WI38 (cell line): ENCODE results near the gene LAYN.

Source experiments
- H3K4me3 ChIP-seq: 2 replicates; pipeline ENCODE4 v1.5.1; 2011; ENCODE audit warnings: low read depth, mild to moderate bottlenecking, control low read depth, low read length
- CTCF ChIP-seq: IDR thresholded peaks from 2 replicates; pipeline ENCODE4 v1.5.1; 2012; ENCODE audit warnings: low read depth, mild to moderate bottlenecking, control low read depth, low read length

The LAYN gene

GRCh38 chr11:111522426-111522825 lies 18.1 kb upstream of the LAYN start:
- no peak overlapping the region for H3K4me3 ChIP-seq
- no peak for TF ChIP-seq CTCF

- TF ChIP-seq CTCF: no peak
- no peak overlapping the region for H3K4me3 ChIP-seq
Measured at GRCh38 chr11:111523343-111523742, 17.2 kb upstream of the LAYN start.

GRCh38 chr11:111524056-111524455 lies 16.5 kb upstream of the LAYN start:
- TF ChIP-seq CTCF: no peak
- H3K4me3 ChIP-seq: no peak overlapping the region

- TF ChIP-seq CTCF: no peak
- H3K4me3 ChIP-seq: no peak overlapping the region
Measured at GRCh38 chr11:111525456-111525855, 15.1 kb upstream of the LAYN start.

- H3K4me3 ChIP-seq: no peak overlapping the region
- no peak for TF ChIP-seq CTCF
Measured at GRCh38 chr11:111526501-111526900, 14.0 kb upstream of the LAYN start.

GRCh38 chr11:111527279-111527678 lies 13.2 kb upstream of the LAYN start:
- H3K4me3 ChIP-seq: no peak overlapping the region
- TF ChIP-seq CTCF: no peak

- no peak for TF ChIP-seq CTCF
- H3K4me3 ChIP-seq: no peak overlapping the region
Measured at GRCh38 chr11:111528557-111528956, 12.0 kb upstream of the LAYN start.
